ENCODE data around the gene SV2B. TPM values are rescaled to one million over a fixed set of nuclear protein-coding genes. Genes with fewer than 3 reads are reported as not detected.

Gene SV2B
- polyA plus RNA-seq, 1 donor (not counting 4 experiments of a cell fraction or from before 2014, with no cell fraction given), result 0.04 TPM

DNA sequence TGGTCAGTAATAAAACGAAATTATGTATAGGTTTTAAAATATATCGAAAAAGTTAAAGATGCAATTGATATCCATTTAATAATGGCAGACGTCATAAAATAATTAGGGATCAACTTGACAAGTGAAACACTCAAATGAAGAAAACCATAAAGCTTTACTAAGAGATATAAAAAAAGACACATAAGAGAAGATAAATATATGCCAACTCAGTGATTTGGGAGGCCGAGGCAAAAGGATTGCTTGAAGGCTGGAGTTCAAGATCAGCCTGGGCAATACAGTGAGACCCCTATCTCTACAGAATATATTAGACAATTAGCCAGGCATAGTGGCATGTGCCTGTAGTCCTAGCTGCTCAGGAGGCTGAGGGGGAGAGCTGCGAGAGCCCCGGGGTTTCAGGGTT lies 190.5 kb downstream of the SV2B start:
- H2AFZ ChIP-seq (ENCODE audit: control insufficient read depth, low read length), result no peak overlapping the region
- no peak overlapping the region for H3K27ac ChIP-seq (ENCODE audit: control insufficient read depth, insufficient read depth, low read length)
- no peak for FAIRE-seq
- no peaks in the 10 kb centered on the region for H3K27me3 ChIP-seq (ENCODE audit: control insufficient read depth, extremely low read depth, insufficient read depth, low read length)
- no peaks in the 10 kb centered on the region for H3K9me1 ChIP-seq (ENCODE audit: control insufficient read depth, extremely low read depth, insufficient read depth, low read length)
- H4K20me1 ChIP-seq (ENCODE audit: control insufficient read depth, extremely low read depth, insufficient read depth, low read length), result no peaks in the 10 kb centered on the region
- DNase-seq (ENCODE audit: low read depth, low spot score), result no peak
- no peak overlapping the region for H3K4me2 ChIP-seq (ENCODE audit: control insufficient read depth, extremely low read depth, insufficient read depth, low read depth, low read length)
- TF ChIP-seq CTCF (optimal IDR thresholded peaks at IDR 0.05 in 1 of 3, IDR thresholded peaks at IDR 0.05 in 1 of 3, conservative IDR thresholded peaks at IDR 0.05 in 1 of 3; ENCODE audit: extremely low read depth in 1 of 3, insufficient read depth in 2 of 3, low read length in 3 of 3) (no peak), EZH2 (IDR thresholded peaks at IDR 0.05; ENCODE audit: low read length) (no peak)
- H3K4me3 ChIP-seq (ENCODE audit: control insufficient read depth in 2 of 3, extremely low read depth in 1 of 3, insufficient read depth in 2 of 3, low read depth in 1 of 3, low read length in 3 of 3), result no peak overlapping the region
- no peaks in the 10 kb centered on the region for H3K36me3 ChIP-seq (ENCODE audit: control insufficient read depth in 2 of 2, extremely low read depth in 1 of 2, insufficient read depth in 2 of 2, low read length in 2 of 2)
- H3K9me3 ChIP-seq (ENCODE audit: control insufficient read depth, low read depth, low read length), result no peaks in the 10 kb centered on the region
- H3K4me1 ChIP-seq (ENCODE audit: control insufficient read depth, extremely low read depth, insufficient read depth, low read length), result no peaks in the 10 kb centered on the region
- no peaks in the 10 kb centered on the region for H3K79me2 ChIP-seq (ENCODE audit: control insufficient read depth, insufficient read depth, low read length)
- H3K9ac ChIP-seq (ENCODE audit: control insufficient read depth, extremely low read depth, insufficient read depth, low read length), result no peak overlapping the region
- dilution Hi-C loops (cut with MboI; ENCODE audit: extremely low pct_ligation_motif_present, low sequenced_read_pairs), result loop anchor here (25.0 kb wide), 1 partner anchor 222 kb away; no protein-coding TSS in a partner anchor

DNA sequence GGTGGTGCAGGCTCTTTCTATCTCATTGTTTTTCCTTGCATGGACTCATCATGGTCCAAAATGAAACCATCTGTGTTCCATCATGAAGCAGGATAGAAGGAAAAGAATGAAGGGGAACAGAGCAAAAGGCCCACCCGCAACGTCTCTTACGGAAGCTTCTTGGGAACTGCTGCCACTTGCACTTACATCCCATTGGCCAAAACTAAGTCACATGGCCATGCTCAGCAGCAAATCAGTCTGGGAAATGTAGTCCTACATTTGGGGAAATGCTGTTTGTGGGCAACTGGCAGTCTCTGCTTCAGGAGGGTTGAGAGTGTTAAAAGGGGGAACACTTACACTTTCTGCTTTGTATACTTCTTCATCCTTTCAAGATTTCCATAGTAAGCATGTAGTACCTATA lies 191.6 kb downstream of the SV2B start:
- FAIRE-seq, result no peak
- no peak overlapping the region for H2AFZ ChIP-seq (ENCODE audit: control insufficient read depth, low read length)
- no peaks in the 10 kb centered on the region for H3K9me1 ChIP-seq (ENCODE audit: control insufficient read depth, extremely low read depth, insufficient read depth, low read length)
- H4K20me1 ChIP-seq (ENCODE audit: control insufficient read depth, extremely low read depth, insufficient read depth, low read length), result no peaks in the 10 kb centered on the region
- H3K9ac ChIP-seq (ENCODE audit: control insufficient read depth, extremely low read depth, insufficient read depth, low read length), result no peak overlapping the region
- DNase-seq (ENCODE audit: low read depth, low spot score), result no peak
- H3K27ac ChIP-seq (ENCODE audit: control insufficient read depth, insufficient read depth, low read length), result no peak overlapping the region
- dilution Hi-C loops (cut with MboI; ENCODE audit: extremely low pct_ligation_motif_present, low sequenced_read_pairs), result loop anchor here (25.0 kb wide), 1 partner anchor 221 kb away; no protein-coding TSS in a partner anchor
- TF ChIP-seq EZH2 (IDR thresholded peaks at IDR 0.05; ENCODE audit: low read length) (no peak), CTCF (optimal IDR thresholded peaks at IDR 0.05 in 1 of 3, IDR thresholded peaks at IDR 0.05 in 1 of 3, conservative IDR thresholded peaks at IDR 0.05 in 1 of 3; ENCODE audit: extremely low read depth in 1 of 3, insufficient read depth in 2 of 3, low read length in 3 of 3) (no peak)
- H3K36me3 ChIP-seq (ENCODE audit: control insufficient read depth in 2 of 2, extremely low read depth in 1 of 2, insufficient read depth in 2 of 2, low read length in 2 of 2), result no peaks in the 10 kb centered on the region
- H3K4me2 ChIP-seq (ENCODE audit: control insufficient read depth, extremely low read depth, insufficient read depth, low read depth, low read length), result no peak overlapping the region
- no peaks in the 10 kb centered on the region for H3K27me3 ChIP-seq (ENCODE audit: control insufficient read depth, extremely low read depth, insufficient read depth, low read length)
- H3K4me3 ChIP-seq (ENCODE audit: control insufficient read depth in 2 of 3, extremely low read depth in 1 of 3, insufficient read depth in 2 of 3, low read depth in 1 of 3, low read length in 3 of 3), result no peak overlapping the region
- H3K4me1 ChIP-seq (ENCODE audit: control insufficient read depth, extremely low read depth, insufficient read depth, low read length), result no peaks in the 10 kb centered on the region
- no peaks in the 10 kb centered on the region for H3K9me3 ChIP-seq (ENCODE audit: control insufficient read depth, low read depth, low read length)
- H3K79me2 ChIP-seq (ENCODE audit: control insufficient read depth, insufficient read depth, low read length), result no peaks in the 10 kb centered on the region
